Measurements from ENCODE around the gene ZMPSTE24. TPM values are rescaled to one million over a fixed set of nuclear protein-coding genes. Genes with fewer than 3 reads are reported as not detected.

ZMPSTE24 gene
- polyA plus RNA-seq, 2 of the 4 experiments (the other 2 are of a cell fraction) = 44.3 to 61.3 TPM

DNA sequence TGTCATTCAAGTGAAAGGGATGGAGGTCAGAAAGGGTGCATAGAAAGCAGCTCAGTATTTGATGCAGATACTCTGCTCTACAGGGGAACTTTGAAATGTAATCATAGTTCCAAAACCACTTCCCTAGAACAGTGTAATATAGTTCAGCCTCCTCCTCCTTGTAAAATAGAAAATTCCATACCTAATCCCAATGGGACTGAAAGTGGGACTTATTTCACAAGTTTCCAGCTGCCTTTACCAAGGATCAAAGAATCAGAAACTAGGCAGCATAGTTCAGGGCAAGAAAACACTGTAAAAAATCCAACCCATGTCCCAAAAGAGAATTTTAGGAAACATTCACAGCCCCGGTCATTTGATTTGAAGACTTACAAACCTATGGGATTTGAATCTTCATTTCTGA is 18.4 kb upstream of the ZMPSTE24 start:
- ATAC-seq = no peak
- no peak for DNase-seq (ENCODE audit: low read depth in 1 of 2, low spot score in 1 of 2)
- WGBS (ENCODE audit: missing lambda C conversion rate) = 100% methylated on average over 1 of the region's 1 CpG
- TF ChIP-seq ESRRA (IDR thresholded peaks at IDR 0.05; ENCODE audit: borderline replicate concordance, low read length) = no peak
- TF ChIP-seq ZSCAN20 (CRISPR knock-in tag; IDR thresholded peaks at IDR 0.05) = no peak
- no peak for TF ChIP-seq HES2 (IDR thresholded peaks at IDR 0.05)
- TF ChIP-seq PBX3 (IDR thresholded peaks at IDR 0.05) = no peak
- no peak for TF ChIP-seq EHMT2 (IDR thresholded peaks at IDR 0.05; ENCODE audit: low read depth)
- TF ChIP-seq EHF (CRISPR knock-in tag; IDR thresholded peaks at IDR 0.05) = no peak
- TF ChIP-seq RFX5 (IDR thresholded peaks at IDR 0.05) = no peak
- TF ChIP-seq TP53 (CRISPR knock-in tag; IDR thresholded peaks at IDR 0.05) = no peak
- no peak for TF ChIP-seq EP300 (IDR thresholded peaks at IDR 0.05)
- TF ChIP-seq, protein P1, sequence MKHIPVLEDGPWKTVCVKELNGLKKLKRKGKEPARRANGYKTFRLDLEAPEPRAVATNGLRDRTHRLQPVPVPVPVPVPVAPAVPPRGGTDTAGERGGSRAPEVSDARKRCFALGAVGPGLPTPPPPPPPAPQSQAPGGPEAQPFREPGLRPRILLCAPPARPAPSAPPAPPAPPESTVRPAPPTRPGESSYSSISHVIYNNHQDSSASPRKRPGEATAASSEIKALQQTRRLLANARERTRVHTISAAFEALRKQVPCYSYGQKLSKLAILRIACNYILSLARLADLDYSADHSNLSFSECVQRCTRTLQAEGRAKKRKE (CRISPR knock-in tag; IDR thresholded peaks at IDR 0.05; ENCODE audit: low read depth) = no peak
- TF ChIP-seq POLR2A (IDR thresholded peaks at IDR 0.05; ENCODE audit: low read length) = no peak
- no peak for TF ChIP-seq ZFP36 (IDR thresholded peaks at IDR 0.05; ENCODE audit: borderline replicate concordance, partially characterized antibody)
- no peak for TF ChIP-seq HOXB13 (CRISPR knock-in tag; IDR thresholded peaks at IDR 0.05; ENCODE audit: low read depth)
- TF ChIP-seq MAZ (IDR thresholded peaks at IDR 0.05; ENCODE audit: borderline replicate concordance, low read depth, low read length) = no peak
- no peak for TF ChIP-seq CBX2 (IDR thresholded peaks at IDR 0.05; ENCODE audit: borderline replicate concordance, low read depth)
- TF ChIP-seq POLR2AphosphoS2 (conservative IDR thresholded peaks at IDR 0.05; ENCODE audit: low read length) = no peak
- TF ChIP-seq, protein P2, sequence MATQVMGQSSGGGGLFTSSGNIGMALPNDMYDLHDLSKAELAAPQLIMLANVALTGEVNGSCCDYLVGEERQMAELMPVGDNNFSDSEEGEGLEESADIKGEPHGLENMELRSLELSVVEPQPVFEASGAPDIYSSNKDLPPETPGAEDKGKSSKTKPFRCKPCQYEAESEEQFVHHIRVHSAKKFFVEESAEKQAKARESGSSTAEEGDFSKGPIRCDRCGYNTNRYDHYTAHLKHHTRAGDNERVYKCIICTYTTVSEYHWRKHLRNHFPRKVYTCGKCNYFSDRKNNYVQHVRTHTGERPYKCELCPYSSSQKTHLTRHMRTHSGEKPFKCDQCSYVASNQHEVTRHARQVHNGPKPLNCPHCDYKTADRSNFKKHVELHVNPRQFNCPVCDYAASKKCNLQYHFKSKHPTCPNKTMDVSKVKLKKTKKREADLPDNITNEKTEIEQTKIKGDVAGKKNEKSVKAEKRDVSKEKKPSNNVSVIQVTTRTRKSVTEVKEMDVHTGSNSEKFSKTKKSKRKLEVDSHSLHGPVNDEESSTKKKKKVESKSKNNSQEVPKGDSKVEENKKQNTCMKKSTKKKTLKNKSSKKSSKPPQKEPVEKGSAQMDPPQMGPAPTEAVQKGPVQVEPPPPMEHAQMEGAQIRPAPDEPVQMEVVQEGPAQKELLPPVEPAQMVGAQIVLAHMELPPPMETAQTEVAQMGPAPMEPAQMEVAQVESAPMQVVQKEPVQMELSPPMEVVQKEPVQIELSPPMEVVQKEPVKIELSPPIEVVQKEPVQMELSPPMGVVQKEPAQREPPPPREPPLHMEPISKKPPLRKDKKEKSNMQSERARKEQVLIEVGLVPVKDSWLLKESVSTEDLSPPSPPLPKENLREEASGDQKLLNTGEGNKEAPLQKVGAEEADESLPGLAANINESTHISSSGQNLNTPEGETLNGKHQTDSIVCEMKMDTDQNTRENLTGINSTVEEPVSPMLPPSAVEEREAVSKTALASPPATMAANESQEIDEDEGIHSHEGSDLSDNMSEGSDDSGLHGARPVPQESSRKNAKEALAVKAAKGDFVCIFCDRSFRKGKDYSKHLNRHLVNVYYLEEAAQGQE (IDR thresholded peaks at IDR 0.05) = no peak
- TF ChIP-seq MAFK (IDR thresholded peaks at IDR 0.05; ENCODE audit: partially characterized antibody) = no peak
- no peaks in the 10 kb centered on the region for H3K4me1 ChIP-seq
- POLR2A ChIA-PET = no interaction called here
- H3K4me2 ChIP-seq = no peak overlapping the region
- FAIRE-seq = no peak
- no peak overlapping the region for H3K4me3 ChIP-seq
- H3K9me3 ChIP-seq = no peaks in the 10 kb centered on the region
- H3K27ac ChIP-seq = no peak overlapping the region
- CTCF ChIA-PET = no interaction called here

DNA sequence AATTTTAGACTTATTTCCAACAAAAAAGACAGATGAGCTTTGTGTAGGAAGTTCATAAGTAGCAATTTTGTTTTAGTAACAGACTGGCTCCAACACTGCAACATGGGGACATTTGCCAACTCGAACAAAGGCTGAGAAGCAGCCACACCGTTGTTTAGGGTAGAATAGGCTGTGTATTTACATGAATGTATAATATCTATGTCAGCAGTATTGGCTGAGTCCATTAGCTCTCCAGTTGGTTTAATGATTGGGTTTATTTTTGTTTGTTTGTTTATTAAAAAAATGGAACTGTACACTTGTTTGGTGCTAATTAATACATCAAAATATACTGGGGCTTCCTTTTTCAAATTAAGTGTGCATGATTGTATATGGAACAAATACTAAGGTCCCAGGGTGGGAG is 17.6 kb upstream of the ZMPSTE24 start:
- ChIA-PET CTCF (no interaction called here), POLR2A (no interaction called here)
- no peaks in the 10 kb centered on the region for H3K9me3 ChIP-seq
- H3K4me3 ChIP-seq = no peak overlapping the region
- DNase-seq (ENCODE audit: low read depth in 1 of 2, low spot score in 1 of 2) = no peak
- FAIRE-seq = no peak
- no peak for ATAC-seq
- no peak overlapping the region for H3K4me2 ChIP-seq
- H3K4me1 ChIP-seq = no peaks in the 10 kb centered on the region
- H3K27ac ChIP-seq = no peak overlapping the region
- 97% methylated on average over 2 of the region's 2 CpGs for WGBS (ENCODE audit: missing lambda C conversion rate)
- TF ChIP-seq FOSB (CRISPR knock-in tag; IDR thresholded peaks at IDR 0.05) (no peak), JUNB (IDR thresholded peaks at IDR 0.05) (no peak), HEYL (CRISPR knock-in tag; IDR thresholded peaks at IDR 0.05) (no peak), RARB (CRISPR knock-in tag; IDR thresholded peaks at IDR 0.05) (no peak), MAZ (IDR thresholded peaks at IDR 0.05; ENCODE audit: borderline replicate concordance, low read depth, low read length) (no peak), JUN (IDR thresholded peaks at IDR 0.05) (no peak), CHD2 (IDR thresholded peaks at IDR 0.05; ENCODE audit: low read length, partially characterized antibody) (no peak), EHMT2 (IDR thresholded peaks at IDR 0.05; ENCODE audit: low read depth) (no peak), FOXS1 (CRISPR knock-in tag; IDR thresholded peaks at IDR 0.05) (no peak), CEBPB (IDR thresholded peaks at IDR 0.05) (no peak), HES2 (IDR thresholded peaks at IDR 0.05) (no peak), ZNF302 (CRISPR knock-in tag; IDR thresholded peaks at IDR 0.05) (no peak), PBX3 (IDR thresholded peaks at IDR 0.05) (no peak), EP300 (IDR thresholded peaks at IDR 0.05) (no peak), HOXB5 (CRISPR knock-in tag; IDR thresholded peaks at IDR 0.05) (no peak)
- TF ChIP-seq, protein P2 (IDR thresholded peaks at IDR 0.05) = no peak

Measured in A549 (cell line).